GM23338 (cell line): ENCODE results near the gene ETV6. TPM values are rescaled to one million over a fixed set of nuclear protein-coding genes. Genes with fewer than 3 reads are reported as not detected.

ENCODE experiments used
- ATAC-seq: fragments of 200-7000 bp; cut with Tn5 transposase; 3 replicates; pipeline ENCODE4 v1.9.1; 2020
- DNase-seq: peaks from one replicate; pipeline ENCODE4 v3.0.0-alpha.2; 2015; ENCODE audit warnings: low spot score
- H2AFZ ChIP-seq: fragments of 200-600 bp; sonication (generic); 2 replicates; pipeline ENCODE4 v1.8.0; 2016; ENCODE audit warnings: antibody characterized with exemption, mild to moderate bottlenecking, moderate library complexity
- H3F3A ChIP-seq: fragments of 200-600 bp; sonication (generic); replicated peaks from 2 replicates; pipeline ENCODE4 v1.8.0; 2017; ENCODE audit warnings: antibody characterized with exemption, mixed run types, low read depth
- H3K27ac ChIP-seq: fragments of 200-600 bp; sonication (generic); 2 replicates; pipeline ENCODE4 v1.6.1; 2016; ENCODE audit warnings: low read depth
- H3K27me3 ChIP-seq: fragments of 200-600 bp; sonication (generic); 2 replicates; pipeline ENCODE4 v1.8.0; 2016; ENCODE audit warnings: mild to moderate bottlenecking, mixed run types, moderate library complexity; ENCODE audit not compliant: insufficient read depth
- H3K36me3 ChIP-seq: fragments of 200-600 bp; sonication (generic); 2 replicates; pipeline ENCODE4 v1.8.0; 2016; ENCODE audit warnings: mild to moderate bottlenecking; ENCODE audit not compliant: insufficient read depth
- H3K4me1 ChIP-seq: fragments of 200-600 bp; sonication (generic); 2 replicates; pipeline ENCODE4 v1.8.0; 2016; ENCODE audit warnings: mild to moderate bottlenecking, moderate library complexity; ENCODE audit not compliant: insufficient read depth
- H3K4me2 ChIP-seq: fragments of 200-600 bp; sonication (generic); 2 replicates; pipeline ENCODE4 v1.7.1; 2017; ENCODE audit warnings: mixed run types
- H3K4me3 ChIP-seq: fragments of 200-600 bp; sonication (generic); 2 replicates; pipeline ENCODE4 v1.6.1; 2016; ENCODE audit warnings: mixed run types
- H3K79me2 ChIP-seq: fragments of 200-600 bp; sonication (generic); replicated peaks from 2 replicates; pipeline ENCODE4 v1.8.0; 2017; ENCODE audit warnings: mild to moderate bottlenecking; ENCODE audit not compliant: insufficient read depth
- H3K9me2 ChIP-seq: fragments of 200-600 bp; sonication (generic); 2 replicates; pipeline ENCODE4 v1.8.0; 2017; ENCODE audit not compliant: insufficient read depth
- H4K20me1 ChIP-seq: fragments of 200-600 bp; sonication (generic); replicated peaks from 2 replicates; pipeline ENCODE4 v1.8.0; 2017; ENCODE audit warnings: mild to moderate bottlenecking; ENCODE audit not compliant: insufficient read depth
- H3K27ac Mint-ChIP-seq: 2 replicates; pipeline ENCODE4 v1.8.0; 2020; ENCODE audit warnings: inconsistent platforms, mild to moderate bottlenecking, moderate library complexity, mixed read lengths
- H3K27me3 Mint-ChIP-seq: 3 replicates; pipeline ENCODE4 v1.8.0; 2022; ENCODE audit warnings: low read depth, mild to moderate bottlenecking, moderate library complexity, mixed read lengths, inconsistent platforms; ENCODE audit not compliant: insufficient read depth, poor library complexity
- H3K36me3 Mint-ChIP-seq: 3 replicates; pipeline ENCODE4 v1.8.0; 2021; ENCODE audit warnings: low read depth, mild to moderate bottlenecking, inconsistent platforms, moderate library complexity, mixed read lengths
- H3K4me1 Mint-ChIP-seq: 3 replicates; pipeline ENCODE4 v1.8.0; 2020; ENCODE audit warnings: mild to moderate bottlenecking, inconsistent platforms, mixed read lengths
- H3K4me3 Mint-ChIP-seq: 3 replicates; pipeline ENCODE4 v1.8.0; 2021; ENCODE audit warnings: moderate library complexity, mild to moderate bottlenecking, inconsistent platforms, mixed read lengths
- H3K9me3 Mint-ChIP-seq: 3 replicates; pipeline ENCODE4 v1.8.0; 2020; ENCODE audit warnings: moderate library complexity, mild to moderate bottlenecking, inconsistent platforms, mixed read lengths
- CREB1 ChIP-seq: fragments of 250-450 bp; sonication (Bioruptor Pico); IDR thresholded peaks from 2 replicates; pipeline ENCODE4 v1.5.0; 2020; ENCODE audit warnings: low read depth, mild to moderate bottlenecking, moderate library complexity
- ETS1 ChIP-seq: IDR thresholded peaks from 2 replicates; pipeline ENCODE4 v1.6.1; 2016; ENCODE audit warnings: antibody characterized with exemption
- EZH2 ChIP-seq: fragments of 200-600 bp; sonication (generic); IDR thresholded peaks from one replicate; pipeline ENCODE4 v1.8.0; 2017; ENCODE audit warnings: antibody characterized with exemption, mild to moderate bottlenecking, low read depth; ENCODE audit not compliant: unreplicated experiment
- EZH2phosphoT487 ChIP-seq: fragments of 200-600 bp; sonication (generic); IDR thresholded peaks from one replicate; pipeline ENCODE4 v1.8.1; 2018; ENCODE audit warnings: antibody characterized with exemption; ENCODE audit not compliant: unreplicated experiment
- JUNB ChIP-seq: IDR thresholded peaks from one replicate; pipeline ENCODE4 v1.6.1; 2016; ENCODE audit warnings: antibody characterized with exemption; ENCODE audit not compliant: unreplicated experiment
- NANOG ChIP-seq: IDR thresholded peaks from 2 replicates; pipeline ENCODE4 v1.6.1; 2016; ENCODE audit warnings: antibody characterized with exemption, borderline replicate concordance
- POLR2AphosphoS5 ChIP-seq: IDR thresholded peaks from 2 replicates; pipeline ENCODE4 v1.6.1; 2016; ENCODE audit warnings: antibody characterized with exemption, low read depth
- REST ChIP-seq: IDR thresholded peaks from one replicate; pipeline ENCODE4 v1.6.1; 2018; ENCODE audit warnings: antibody characterized with exemption; ENCODE audit not compliant: unreplicated experiment
- STAT1 ChIP-seq: IDR thresholded peaks from one replicate; pipeline ENCODE4 v1.6.1; 2016; ENCODE audit warnings: antibody characterized with exemption; ENCODE audit not compliant: unreplicated experiment
- ZNF114 ChIP-seq: fragments of 250-450 bp; sonication (Bioruptor Pico); IDR thresholded peaks from 2 replicates; pipeline ENCODE4 v1.5.0; 2020; ENCODE audit warnings: mild to moderate bottlenecking, moderate library complexity
- ZNF331 ChIP-seq: fragments of 250-450 bp; sonication (Bioruptor Pico); IDR thresholded peaks from 2 replicates; pipeline ENCODE4 v1.5.0; 2020; ENCODE audit warnings: low read depth, mild to moderate bottlenecking, moderate library complexity
- ZNF462 ChIP-seq: fragments of 250-450 bp; sonication (Bioruptor Pico); IDR thresholded peaks from 2 replicates; pipeline ENCODE4 v1.5.0; 2020; ENCODE audit warnings: mild to moderate bottlenecking, moderate library complexity
- polyA plus RNA-seq: library from polyadenylated mRNA; unstranded; fragments of >200 nt; fragmentation: Nextera tagmentation; extraction: Ambion mirVana; gene quantifications from 2 replicates; pipeline ENCODE4 v1.2.1, GENCODE V29; 2016
- total RNA-seq: library from RNA; depleted of rRNA; stranded (reverse); fragments of >200 nt; shearing (Covaris generic); gene quantifications from 2 replicates; pipeline ENCODE4 v1.2.3, GENCODE V29; 2014
- TF ChIP-seq, protein P1 (sequence below), 2 experiments: fragments of 200-600 bp in 1 of 2; sonication (generic) in 1 of 2; conservative IDR thresholded peaks; 2 replicates each; pipeline versions ENCODE4 v1.5.1 to v1.6.1; 2016 to 2017; ENCODE audit warnings: antibody characterized with exemption in 2 of 2, low read depth in 2 of 2, mild to moderate bottlenecking in 2 of 2, moderate library complexity in 1 of 2

The ETV6 gene
- total and polyA plus RNA-seq, 2 experiments from 2014 or later: 7.5 to 15.1 TPM

DNA sequence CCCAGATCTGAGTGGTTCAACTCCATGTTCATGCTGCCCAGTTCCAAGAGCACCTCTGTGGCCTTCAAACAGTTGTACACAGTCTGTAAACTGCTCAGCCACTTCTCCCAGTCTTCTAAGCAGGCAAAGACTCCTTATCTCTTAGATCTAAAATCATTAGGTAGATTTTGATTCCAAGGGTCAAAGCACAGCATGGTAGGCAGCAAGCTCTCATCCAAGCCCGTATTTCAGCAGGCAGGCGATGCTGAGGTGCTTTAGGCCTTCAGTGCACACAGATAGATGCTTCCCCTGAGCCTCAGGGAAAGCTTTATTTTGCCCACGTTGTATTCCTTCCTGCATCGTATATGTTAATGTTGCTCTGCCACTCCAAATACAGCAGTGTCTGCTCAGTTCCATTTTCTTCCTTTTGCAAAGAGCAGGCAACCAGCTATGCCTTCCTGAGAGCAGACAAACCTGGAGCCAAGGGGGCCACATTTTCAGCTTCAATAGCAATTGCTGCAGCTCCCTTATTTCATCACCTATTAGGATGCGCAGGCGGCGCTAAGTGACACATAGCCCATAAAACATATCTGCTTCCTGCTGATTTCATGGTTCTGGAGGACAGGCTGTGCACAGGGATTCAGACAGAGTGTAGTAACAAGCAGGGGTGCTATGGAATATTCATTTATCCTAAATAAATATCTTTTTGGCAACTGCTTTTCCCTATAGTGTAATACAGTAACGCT, 67.5 kb downstream of the ETV6 start:
- no peaks in the 10 kb centered on the region; the same call in 2 of the 3 replicates for H3K36me3 Mint-ChIP-seq
- Histone ChIP-seq H3K4me2 (no peak overlapping the region), H3K27me3 (no peaks in the 10 kb centered on the region), H3K4me1 (peaks cover 24% of the 10 kb centered on the region), H3K9me2 (0 out of 2 replicates have a peak, but pooled peaks cover 4% of the 10 kb centered on the region), H2AFZ (no peak overlapping the region), H3K27ac (no peak overlapping the region), H3K79me2 (peaks cover 5% of the 10 kb centered on the region; the same call in 1 of the 2 replicates), H3K4me3 (no peak overlapping the region), H3K36me3 (no peaks in the 10 kb centered on the region), H3F3A (no peaks in the 10 kb centered on the region), H4K20me1 (no peaks in the 10 kb centered on the region; the same call in 1 of the 2 replicates)
- no peak for DNase-seq
- H3K4me3 Mint-ChIP-seq: no peak overlapping the region
- peaks cover 13% of the 10 kb centered on the region for H3K27me3 Mint-ChIP-seq
- H3K27ac Mint-ChIP-seq: no peak overlapping the region; the same call in 1 of the 2 replicates
- no peak for ATAC-seq
- TF ChIP-seq, protein P1, sequence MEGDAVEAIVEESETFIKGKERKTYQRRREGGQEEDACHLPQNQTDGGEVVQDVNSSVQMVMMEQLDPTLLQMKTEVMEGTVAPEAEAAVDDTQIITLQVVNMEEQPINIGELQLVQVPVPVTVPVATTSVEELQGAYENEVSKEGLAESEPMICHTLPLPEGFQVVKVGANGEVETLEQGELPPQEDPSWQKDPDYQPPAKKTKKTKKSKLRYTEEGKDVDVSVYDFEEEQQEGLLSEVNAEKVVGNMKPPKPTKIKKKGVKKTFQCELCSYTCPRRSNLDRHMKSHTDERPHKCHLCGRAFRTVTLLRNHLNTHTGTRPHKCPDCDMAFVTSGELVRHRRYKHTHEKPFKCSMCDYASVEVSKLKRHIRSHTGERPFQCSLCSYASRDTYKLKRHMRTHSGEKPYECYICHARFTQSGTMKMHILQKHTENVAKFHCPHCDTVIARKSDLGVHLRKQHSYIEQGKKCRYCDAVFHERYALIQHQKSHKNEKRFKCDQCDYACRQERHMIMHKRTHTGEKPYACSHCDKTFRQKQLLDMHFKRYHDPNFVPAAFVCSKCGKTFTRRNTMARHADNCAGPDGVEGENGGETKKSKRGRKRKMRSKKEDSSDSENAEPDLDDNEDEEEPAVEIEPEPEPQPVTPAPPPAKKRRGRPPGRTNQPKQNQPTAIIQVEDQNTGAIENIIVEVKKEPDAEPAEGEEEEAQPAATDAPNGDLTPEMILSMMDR (conservative IDR thresholded peaks at IDR 0.05; ENCODE audit: low read depth in 2 of 2): no peak
- TF ChIP-seq ZNF331 (CRISPR knock-in tag): no peak
- no peak for TF ChIP-seq EZH2
- TF ChIP-seq ETS1: no peak
- no peak for TF ChIP-seq EZH2phosphoT487
- no peak for TF ChIP-seq ZNF462 (CRISPR knock-in tag)
- no peak for TF ChIP-seq CREB1 (CRISPR knock-in tag)
- TF ChIP-seq JUNB: no peak
- no peak for TF ChIP-seq POLR2AphosphoS5
- TF ChIP-seq ZNF114 (CRISPR knock-in tag): no peak
- TF ChIP-seq REST: no peak
- TF ChIP-seq STAT1: no peak
- no peak for TF ChIP-seq NANOG
- peaks cover 28% of the 10 kb centered on the region for H3K4me1 Mint-ChIP-seq
- no peaks in the 10 kb centered on the region for H3K9me3 Mint-ChIP-seq
